Skin of body (tissue), 2 donors: ENCODE data around the gene STAT3. TPM values are rescaled to one million over a fixed set of nuclear protein-coding genes. Genes with fewer than 3 reads are reported as not detected.
"Not testable (repeated sequence)": the region's sequence is repeated elsewhere in the genome, so short reads cannot be mapped to it uniquely, and the experiment has no call there.

Source experiments
- DNase-seq: peaks from one replicate; lab custom pipeline; 2025; lab: John Stamatoyannopoulos, UW
- total RNA-seq: library from RNA; depleted of rRNA; stranded (reverse); fragments of >200 nt; gene quantifications from one replicate; pipeline ENCODE4 v1.2.3, GENCODE V29; 2014

The STAT3 gene
- total RNA-seq, 1 donor from 2014 or later: 107 TPM

- DNase-seq: no peak
Observed at GRCh38 chr17:42303694-42304093, 84.5 kb downstream of the STAT3 start.

- DNase-seq: no peak
Observed at GRCh38 chr17:42301022-42301421, 87.2 kb downstream of the STAT3 start.

GRCh38 chr17:42299913-42300312 lies 88.3 kb downstream of the STAT3 start:
- DNase-seq: not testable (repeated sequence)

- not testable (repeated sequence) for DNase-seq
Observed at GRCh38 chr17:42299361-42299760, 88.9 kb downstream of the STAT3 start.

GRCh38 chr17:42297775-42298174 lies 90.5 kb downstream of the STAT3 start:
- not testable (repeated sequence) for DNase-seq

GRCh38 chr17:42296012-42296411 lies 92.2 kb downstream of the STAT3 start:
- DNase-seq: no peak

GRCh38 chr17:42294469-42295398 lies 93.5 kb downstream of the STAT3 start:
- DNase-seq: no peak

GRCh38 chr17:42291129-42291528 lies 97.1 kb downstream of the STAT3 start:
- DNase-seq: peak; percentile 28

- DNase-seq: no peak
Observed at GRCh38 chr17:42290577-42290976, 97.7 kb downstream of the STAT3 start.

GRCh38 chr17:42289611-42290181 lies 98.5 kb downstream of the STAT3 start:
- no peak for DNase-seq

GRCh38 chr17:42288803-42289610 lies 99.2 kb downstream of the STAT3 start:
- no peak for DNase-seq

- peak; percentile 88 for DNase-seq
Observed at GRCh38 chr17:42287977-42288802, 100.1 kb downstream of the STAT3 start, which contains the start of gene STAT5A. Gene STAT5A (plus strand): TSS chr17:42288498. CDS start chr17:42289412, 914 bp downstream.

GRCh38 chr17:42287305-42287976 lies 100.8 kb downstream of the STAT3 start:
- no peak for DNase-seq

GRCh38 chr17:42286411-42287221 lies 101.6 kb downstream of the STAT3 start:
- no peak for DNase-seq

- DNase-seq: no peak
Observed at GRCh38 chr17:42285346-42286050, 102.7 kb downstream of the STAT3 start.

GRCh38 chr17:42284566-42284965 lies 103.7 kb downstream of the STAT3 start:
- DNase-seq: no peak

GRCh38 chr17:42284024-42284369 lies 104.2 kb downstream of the STAT3 start:
- DNase-seq: no peak

- DNase-seq: no peak
Observed at GRCh38 chr17:42283241-42284023, 104.8 kb downstream of the STAT3 start.
